HCT116 (cell line): ENCODE measurements around the gene CSRP1. TPM values are rescaled to one million over a fixed set of nuclear protein-coding genes. Genes with fewer than 3 reads are reported as not detected.

Source experiments
- ATAC-seq: fragments of 200-7000 bp; cut with Tn5 transposase; 2 replicates; pipeline ENCODE4 v1.9.1; 2020; ENCODE audit warnings: mild to moderate bottlenecking, moderate library complexity
- Bru-seq: library from RNA; stranded (reverse); fragments of 400-500 nt; gene quantifications from one replicate; lab custom pipeline; 2021; lab: Mats Ljungman, UMichigan
- BruChase-seq, 2 experiments: library from RNA; stranded (reverse); fragments of 400-500 nt; gene quantifications; one replicate each; lab custom pipeline; 2021; lab: Mats Ljungman, UMichigan
- BruUV-seq: library from RNA; stranded (reverse); fragments of 400-500 nt; replicated peaks from 2 replicates; lab custom pipeline; 2021; lab: Mats Ljungman, UMichigan
- CTCF ChIA-PET: fragments of 300-600 bp; sonication (Branson Sonifier 250); formaldehyde crosslinking; loops from one replicate; lab custom pipeline; 2021; ENCODE audit warnings: antibody characterized with exemption; lab: Charles Lee
- POLR2A ChIA-PET: fragments of 300-600, 350-600 bp; sonication (Branson Sonifier 250); formaldehyde crosslinking; loops from one replicate; lab custom pipeline; 2021; ENCODE audit warnings: antibody characterized with exemption; lab: Charles Lee
- RAD21 ChIA-PET, 2 experiments: fragments of 300-600 bp; sonication (Branson Sonifier 250); formaldehyde crosslinking; loops; one replicate each; lab custom pipeline; 2023; ENCODE audit warnings: low total read pairs in 2 of 2; ENCODE audit not compliant: uncharacterized antibody in 2 of 2, unreplicated experiment in 2 of 2, low non-redundant PET in 1 of 2; lab: Charles Lee
- DNase-seq: peaks from one replicate; pipeline ENCODE4 v3.0.0-alpha.2; 2010; ENCODE audit warnings: low read depth, low spot score
- H2AFZ ChIP-seq: fragments of 200-600 bp; shearing (Covaris generic), sonication (generic); 2 replicates; pipeline ENCODE4 v1.6.1; 2017; ENCODE audit warnings: low read depth, mixed run types, mixed read lengths, antibody characterized with exemption, low read length; ENCODE audit not compliant: poor library complexity, severe bottlenecking
- H3K27ac ChIP-seq: 2 replicates; pipeline ENCODE4 v1.5.1; 2012; ENCODE audit warnings: low read depth, low read length
- H3K27me3 ChIP-seq: fragments of 200-600 bp; sonication (generic); 2 replicates; pipeline ENCODE4 v1.6.1; 2016; ENCODE audit warnings: mixed run types, low read length, mixed read lengths; ENCODE audit not compliant: insufficient read depth
- H3K36me3 ChIP-seq, 2 experiments: fragments of 200-500 bp in 1 of 2; fragments of 200-600 bp in 1 of 2; sonication (Bioruptor generic) in 1 of 2; sonication (generic) in 1 of 2; 2 replicates each; pipeline versions ENCODE4 v1.5.1 to v1.6.1; 2014 to 2016; ENCODE audit warnings: low read length in 2 of 2, inconsistent platforms in 1 of 2, mixed read lengths in 1 of 2, mixed run types in 1 of 2; ENCODE audit not compliant: insufficient read depth in 2 of 2, control insufficient read depth in 1 of 2
- H3K4me1 ChIP-seq, 2 experiments: fragments of 200-600 bp in 1 of 2; sonication (generic) in 1 of 2; 2 replicates each; pipeline versions ENCODE4 v1.5.1 to v1.6.1; 2012 to 2017; ENCODE audit warnings: low read length in 2 of 2, inconsistent platforms in 1 of 2, mild to moderate bottlenecking in 1 of 2, mixed read lengths in 1 of 2, mixed run types in 1 of 2, moderate library complexity in 1 of 2; ENCODE audit not compliant: insufficient read depth in 2 of 2, control insufficient read depth in 1 of 2
- H3K4me2 ChIP-seq: fragments of 200-600 bp; sonication (generic); 2 replicates; pipeline ENCODE4 v1.6.1; 2017; ENCODE audit warnings: mixed run types, low read length, mixed read lengths
- H3K4me3 ChIP-seq, 2 experiments: fragments of 200-600 bp in 1 of 2; sonication (generic) in 1 of 2; replicated peaks in 1 of 2; 2 replicates each; pipeline ENCODE4 v1.5.1; 2011 to 2016; ENCODE audit warnings: low read length in 2 of 2, control low read depth in 1 of 2, low read depth in 1 of 2, mild to moderate bottlenecking in 1 of 2, mixed read lengths in 1 of 2, mixed run types in 1 of 2
- H3K79me2 ChIP-seq: fragments of 200-600 bp; sonication (generic); 2 replicates; pipeline ENCODE4 v1.6.1; 2017; ENCODE audit warnings: mild to moderate bottlenecking, mixed run types, low read length, moderate library complexity, mixed read lengths; ENCODE audit not compliant: insufficient read depth
- H3K9ac ChIP-seq: fragments of 200-600 bp; sonication (generic); 2 replicates; pipeline ENCODE4 v1.6.1; 2016; ENCODE audit warnings: low read length, mixed read lengths
- H3K9me2 ChIP-seq: fragments of 200-600 bp; sonication (generic), shearing (Covaris generic); 2 replicates; pipeline ENCODE4 v1.6.1; 2017; ENCODE audit warnings: mixed run types, mild to moderate bottlenecking, moderate library complexity; ENCODE audit not compliant: insufficient read depth
- H3K9me3 ChIP-seq, 2 experiments: fragments of 200-500 bp in 1 of 2; fragments of 200-600 bp in 1 of 2; sonication (Bioruptor generic) in 1 of 2; sonication (generic) in 1 of 2; 2 replicates each; pipeline ENCODE4 v1.6.1; 2014 to 2017; ENCODE audit warnings: low read length in 2 of 2, mixed read lengths in 2 of 2, inconsistent platforms in 1 of 2, low read depth in 1 of 2, mild to moderate bottlenecking in 1 of 2, mixed run types in 1 of 2, moderate library complexity in 1 of 2; ENCODE audit not compliant: control insufficient read depth in 1 of 2, insufficient read depth in 1 of 2
- H4K20me1 ChIP-seq: fragments of 200-600 bp; sonication (generic), shearing (Covaris generic); 2 replicates; pipeline ENCODE4 v1.6.1; 2017; ENCODE audit warnings: mixed run types, mild to moderate bottlenecking, moderate library complexity; ENCODE audit not compliant: insufficient read depth
- CEBPB ChIP-seq: IDR thresholded peaks from 2 replicates; pipeline ENCODE4 v1.6.1; 2012; ENCODE audit warnings: low read depth
- ELF1 ChIP-seq: IDR thresholded peaks from 2 replicates; pipeline ENCODE4 v1.6.1; 2012; ENCODE audit warnings: low read depth, borderline replicate concordance
- EZH2phosphoT487 ChIP-seq: fragments of 200-600 bp; IDR thresholded peaks from 2 replicates; pipeline ENCODE4 v1.6.1; 2018; ENCODE audit warnings: antibody characterized with exemption, borderline replicate concordance
- FOSL1 ChIP-seq: IDR thresholded peaks from 2 replicates; pipeline ENCODE4 v1.6.1; 2012; ENCODE audit warnings: low read depth
- JUND ChIP-seq: IDR thresholded peaks from 2 replicates; pipeline ENCODE4 v1.6.1; 2012
- POLR2A ChIP-seq: IDR thresholded peaks from 2 replicates; pipeline ENCODE4 v1.7.0; 2011; ENCODE audit warnings: borderline replicate concordance; ENCODE audit not compliant: insufficient read depth, insufficient read length; ENCODE audit errors: extremely low read depth
- REST ChIP-seq: IDR thresholded peaks from 2 replicates; pipeline ENCODE4 v1.6.1; 2012; ENCODE audit warnings: low read depth
- SIN3A ChIP-seq: IDR thresholded peaks from 2 replicates; pipeline ENCODE4 v1.6.1; 2012; ENCODE audit warnings: low read depth
- SP1 ChIP-seq: IDR thresholded peaks from 2 replicates; pipeline ENCODE4 v1.6.1; 2012; ENCODE audit warnings: low read depth
- ZBTB33 ChIP-seq: IDR thresholded peaks from 2 replicates; pipeline ENCODE4 v1.6.1; 2011; ENCODE audit warnings: mild to moderate bottlenecking, low read length, moderate library complexity; ENCODE audit not compliant: insufficient replicate concordance; ENCODE audit errors: extremely low read depth
- ZFX ChIP-seq: fragments of 450-650 bp; IDR thresholded peaks from 2 replicates; pipeline ENCODE4 v1.6.1; 2017
- ZNF274 ChIP-seq: fragments of 200-500 bp; sonication (Bioruptor generic); IDR thresholded peaks from 2 replicates; pipeline ENCODE4 v1.6.1; 2014; ENCODE audit warnings: mild to moderate bottlenecking, low read depth, low read length, inconsistent platforms
- intact Hi-C: fragments of 100-400 bp; cut with micrococcal nuclease; formaldehyde crosslinking; loops from 2 replicates; pipeline ENCODE4 v1.10.0; 2022
- long read RNA-seq: library from polyadenylated mRNA; unstranded; transcript quantifications from one replicate; pipeline ENCODE4 v2.0.0, GENCODE V29; 2021; ENCODE audit not compliant: unreplicated experiment
- polyA plus RNA-seq: library from polyadenylated mRNA; unstranded; fragments of >200 nt; gene quantifications from 2 replicates; pipeline ENCODE4 v1.2.1, GENCODE V29; 2012; ENCODE audit warnings: missing spikeins
- total RNA-seq: library from RNA; stranded (reverse); gene quantifications from one replicate; pipeline ENCODE4 v1.2.1, GENCODE V29; 2021; ENCODE audit not compliant: unreplicated experiment
- TF ChIP-seq, protein P1 (sequence below): IDR thresholded peaks from 2 replicates; pipeline ENCODE4 v1.6.1; 2012
- TF ChIP-seq, protein P2 (sequence below): IDR thresholded peaks from 2 replicates; pipeline ENCODE4 v1.6.1; 2012
- TF ChIP-seq, protein P3 (sequence below), 3 experiments: fragments of 200-600 bp in 1 of 3; sonication (generic) in 1 of 3; IDR thresholded peaks in 2 of 3; conservative IDR thresholded peaks in 1 of 3; 2 replicates each; pipeline ENCODE4 v1.5.1; 2012 to 2017; ENCODE audit warnings: low read depth in 2 of 3, low read length in 2 of 3, antibody characterized with exemption in 1 of 3, borderline replicate concordance in 1 of 3, control low read depth in 1 of 3, mild to moderate bottlenecking in 1 of 3, mixed read lengths in 1 of 3, mixed run types in 1 of 3, moderate library complexity in 1 of 3; ENCODE audit not compliant: insufficient read depth in 1 of 3

Gene CSRP1
- 51.7 TPM for total RNA-seq
- 77.6 and 98.9 TPM in 2 replicates for polyA plus RNA-seq
- percentile 82 among the genes with signal in this experiment for Bru-seq, nascent RNA
- BruChase-seq, experiment 1, labeled RNA remaining after a 6-hour chase, result percentile 85 among the genes with signal in this experiment
- percentile 73 among the genes with signal in this experiment for BruChase-seq, experiment 2, labeled RNA remaining after a 2-hour chase
- long read RNA-seq, full-length matches to known transcripts, result 54 of 70 reads
- long read RNA-seq, partial matches to known transcripts, result 6 of 70 reads
- long read RNA-seq, other reads (novel, unspliced or antisense), result 10 of 70 reads

- H3K4me1 ChIP-seq, result peaks cover 11 to 27% of the 10 kb centered on the region in 2 experiments
- peak within 1 kb of the TSS; percentile 64 for H3K27ac ChIP-seq
- H3K27me3 ChIP-seq, result no peaks in the 10 kb centered on the region
- H3K9me3 ChIP-seq, result no peaks in the 10 kb centered on the region
- peaks cover 3% of the 10 kb centered on the region; the same call in 1 of the 2 replicates for H3K79me2 ChIP-seq
- CTCF ChIA-PET, result interaction anchor here (1.4 to 1.9 kb wide), 2 partner anchors 9 to 26 kb away, joined by 4 to 13 read pairs; no protein-coding TSS in a partner anchor
- RAD21 ChIA-PET, result interaction anchor here in 1 of 2 experiments (1.4 kb wide), 1 partner anchor 59 kb away, joined by 4 read pairs; no protein-coding TSS in a partner anchor
- POLR2A ChIA-PET, result interaction anchor here (0.7 to 2.6 kb wide), 4 partner anchors 9 to 503 kb away, joined by 3 to 8 read pairs (median 4); partner anchors contain the start of gene ELF3
- intact Hi-C loops, result loop anchor here (2.0 kb wide), 1 partner anchor 18 kb away; no protein-coding TSS in a partner anchor
- no peak within 1 kb of the TSS for H2AFZ ChIP-seq
- DNase-seq, result peak; percentile 71
- H4K20me1 ChIP-seq, result no peaks in the 10 kb centered on the region
- H3K4me2 ChIP-seq, result peak within 1 kb of the TSS; percentile 80
- peak; percentile 95 for ATAC-seq
- no TSS peak for BruUV-seq
- no peaks in the 10 kb centered on the region for H3K9me2 ChIP-seq
- H3K4me3 ChIP-seq, result peak within 1 kb of the TSS; percentile 64 to 73
- peak within 1 kb of the TSS; percentile 77 for H3K9ac ChIP-seq
- H3K36me3 ChIP-seq, result no peaks in the 10 kb centered on the region
- TF ChIP-seq POLR2A (peak; percentile 96), ZFX (peak; percentile 88), SP1 (peak; percentile 52; the same call in 1 of the 2 replicates), SIN3A (peak; percentile 89), JUND (no peak; the same call in 1 of the 2 replicates), ELF1 (no peak), ZNF274 (no peak), FOSL1 (no peak), ZBTB33 (no peak), REST (no peak), EZH2phosphoT487 (no peak), CEBPB (no peak)
- TF ChIP-seq, protein P1, sequence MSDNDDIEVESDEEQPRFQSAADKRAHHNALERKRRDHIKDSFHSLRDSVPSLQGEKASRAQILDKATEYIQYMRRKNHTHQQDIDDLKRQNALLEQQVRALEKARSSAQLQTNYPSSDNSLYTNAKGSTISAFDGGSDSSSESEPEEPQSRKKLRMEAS, result peak; percentile 92
- TF ChIP-seq, protein P2, sequence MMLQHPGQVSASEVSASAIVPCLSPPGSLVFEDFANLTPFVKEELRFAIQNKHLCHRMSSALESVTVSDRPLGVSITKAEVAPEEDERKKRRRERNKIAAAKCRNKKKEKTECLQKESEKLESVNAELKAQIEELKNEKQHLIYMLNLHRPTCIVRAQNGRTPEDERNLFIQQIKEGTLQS, result no peak
- TF ChIP-seq, protein P3, sequence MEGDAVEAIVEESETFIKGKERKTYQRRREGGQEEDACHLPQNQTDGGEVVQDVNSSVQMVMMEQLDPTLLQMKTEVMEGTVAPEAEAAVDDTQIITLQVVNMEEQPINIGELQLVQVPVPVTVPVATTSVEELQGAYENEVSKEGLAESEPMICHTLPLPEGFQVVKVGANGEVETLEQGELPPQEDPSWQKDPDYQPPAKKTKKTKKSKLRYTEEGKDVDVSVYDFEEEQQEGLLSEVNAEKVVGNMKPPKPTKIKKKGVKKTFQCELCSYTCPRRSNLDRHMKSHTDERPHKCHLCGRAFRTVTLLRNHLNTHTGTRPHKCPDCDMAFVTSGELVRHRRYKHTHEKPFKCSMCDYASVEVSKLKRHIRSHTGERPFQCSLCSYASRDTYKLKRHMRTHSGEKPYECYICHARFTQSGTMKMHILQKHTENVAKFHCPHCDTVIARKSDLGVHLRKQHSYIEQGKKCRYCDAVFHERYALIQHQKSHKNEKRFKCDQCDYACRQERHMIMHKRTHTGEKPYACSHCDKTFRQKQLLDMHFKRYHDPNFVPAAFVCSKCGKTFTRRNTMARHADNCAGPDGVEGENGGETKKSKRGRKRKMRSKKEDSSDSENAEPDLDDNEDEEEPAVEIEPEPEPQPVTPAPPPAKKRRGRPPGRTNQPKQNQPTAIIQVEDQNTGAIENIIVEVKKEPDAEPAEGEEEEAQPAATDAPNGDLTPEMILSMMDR (IDR thresholded peaks at IDR 0.05 in 2 of 3, conservative IDR thresholded peaks at IDR 0.05 in 1 of 3; ENCODE audit: borderline replicate concordance in 1 of 3, insufficient read depth in 1 of 3, low read depth in 2 of 3, low read length in 2 of 3), result no peak
Measured at GRCh38 chr1:201506557-201507359, at the start of gene CSRP1. CSRP1 (minus strand) TSS chr1:201507123; CDS start chr1:201496303, 10,820 bp downstream.
